ENCODE results near the gene GPR153. TPM values are rescaled to one million over a fixed set of nuclear protein-coding genes. Genes with fewer than 3 reads are reported as not detected.
A peak's percentile ranks its signal among the peaks of the same experiment; 100 is the strongest.
"Not testable (repeated sequence)": the region's sequence is repeated elsewhere in the genome, so short reads cannot be mapped to it uniquely, and the experiment has no call there.

Gene GPR153
- total RNA-seq, result 16.6 TPM
- long read RNA-seq, full-length matches to known transcripts, result 11 of 100 reads
- long read RNA-seq, partial matches to known transcripts, result 21 of 100 reads
- long read RNA-seq, other reads (novel, unspliced or antisense), result 68 of 100 reads

DNA sequence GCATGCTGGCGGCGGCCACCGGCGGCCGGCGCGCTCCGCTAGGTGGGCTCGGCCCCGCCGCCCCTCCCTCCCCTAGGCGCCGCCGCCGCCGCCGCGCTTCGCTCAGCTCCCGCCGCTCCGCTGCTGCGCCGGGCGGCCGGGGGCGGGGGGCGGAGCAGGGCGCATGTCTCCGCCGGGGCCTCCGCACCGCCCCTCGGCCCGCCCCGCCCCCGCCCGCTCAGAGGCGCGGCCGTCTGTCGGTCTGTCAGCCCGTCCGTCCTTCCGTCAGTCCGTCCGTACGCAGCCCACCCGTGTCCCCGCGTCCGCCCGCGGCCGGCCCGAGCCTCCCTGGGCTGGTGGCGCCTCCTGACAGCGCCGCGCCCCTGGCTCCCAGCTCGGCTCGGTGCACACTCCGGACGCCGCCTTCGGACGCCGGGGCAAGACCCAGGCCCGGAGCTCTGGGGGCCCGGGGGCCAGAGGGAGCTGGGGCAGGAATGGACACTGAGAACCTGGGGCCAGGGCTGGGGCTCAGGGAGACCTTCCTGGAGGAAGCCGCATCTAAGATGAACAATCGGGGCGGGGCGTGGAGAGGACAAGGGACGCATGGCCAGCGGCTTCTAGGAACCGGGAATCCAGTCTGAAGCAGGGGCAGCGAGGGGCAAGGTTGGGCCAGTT lies at the start of gene GPR153:
GPR153 (minus strand) TSS at position 138 of the 654 bp plus-strand sequence. CDS start 6,193 bp downstream, outside the sequence.
- TF ChIP-seq CTCF (IDR thresholded peaks at IDR 0.05), result no peak
- no peaks in the 10 kb centered on the region for H3K36me3 ChIP-seq
- ATAC-seq (peak; percentile 38 to 67), DNase-seq (no peak)
- intact Hi-C loops (cut with DNase I), result no loop called here
- peaks cover 24% of the 10 kb centered on the region for H3K27me3 ChIP-seq (ENCODE audit: low read depth)
- H3K9me3 ChIP-seq, result no peaks in the 10 kb centered on the region
- H3K4me3 ChIP-seq, result peak within 1 kb of the TSS; percentile 70
- peak within 1 kb of the TSS; percentile 64 for H3K27ac ChIP-seq
- peaks cover 33% of the 10 kb centered on the region for H3K4me1 ChIP-seq

DNA sequence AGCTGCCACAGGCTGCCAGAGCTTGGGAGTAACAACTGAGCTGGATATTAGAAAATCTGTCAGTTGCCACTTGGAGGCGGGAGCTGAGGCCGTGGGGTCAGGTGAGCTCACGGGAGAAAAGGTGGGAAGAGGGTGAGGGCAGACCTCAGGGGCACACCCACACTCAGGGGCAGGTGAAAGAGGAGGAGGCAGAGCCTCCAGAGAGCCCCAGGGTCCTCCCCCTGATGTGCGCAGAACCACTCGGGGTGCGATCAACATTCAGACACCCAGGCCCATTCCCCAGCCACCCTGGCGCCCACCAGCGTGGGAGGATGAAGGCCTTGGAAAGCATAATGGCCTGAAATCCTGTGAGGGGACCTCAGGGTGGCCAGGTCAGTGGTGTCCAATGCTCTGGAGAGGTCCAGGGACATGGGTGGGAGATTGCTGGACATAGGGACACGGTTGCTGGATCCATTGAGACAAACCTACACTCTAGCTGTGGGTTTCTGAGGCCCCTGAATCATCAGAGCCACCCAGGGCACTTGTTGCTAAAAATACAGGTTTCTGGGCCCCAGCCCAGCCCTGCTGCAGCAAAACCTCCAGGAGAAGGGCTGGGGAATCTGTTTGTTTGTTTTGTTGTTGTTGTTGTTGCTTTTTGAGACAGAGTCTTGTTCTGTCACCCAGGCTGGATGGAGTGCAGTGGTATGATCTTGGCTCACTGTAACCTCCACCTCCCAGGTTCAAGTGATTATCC lies 49.4 kb upstream of the GPR153 start:
- Histone ChIP-seq H3K9me3 (no peaks in the 10 kb centered on the region), H3K27me3 (ENCODE audit: low read depth) (no peaks in the 10 kb centered on the region), H3K27ac (no peak overlapping the region), H3K36me3 (no peaks in the 10 kb centered on the region), H3K4me1 (no peaks in the 10 kb centered on the region), H3K4me3 (no peak overlapping the region)
- no peak for DNase-seq
- intact Hi-C loops (cut with DNase I), result no loop called here
- TF ChIP-seq CTCF (IDR thresholded peaks at IDR 0.05), result no peak
- ATAC-seq, result no peak

DNA sequence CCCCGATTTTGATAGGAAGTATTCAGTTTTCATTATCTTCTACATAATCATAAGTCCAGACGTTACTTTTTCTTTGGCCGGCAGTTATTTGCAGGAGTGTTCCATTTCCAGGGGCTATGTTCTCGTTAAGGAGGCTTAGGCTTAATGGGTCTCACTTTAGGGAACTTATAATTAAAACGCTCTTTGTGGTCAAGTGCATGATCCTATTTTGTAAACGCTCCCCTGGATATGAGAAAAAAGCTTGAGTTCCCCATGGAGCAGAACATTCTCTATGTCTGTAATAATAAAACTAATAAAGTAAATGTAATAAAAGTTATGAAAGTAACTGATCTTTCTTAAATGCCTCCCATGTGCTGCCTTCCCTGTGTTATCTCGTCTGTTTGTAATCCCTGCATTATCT lies 48.7 kb upstream of the GPR153 start:
- ATAC-seq, result no peak
- Histone ChIP-seq H3K27me3 (ENCODE audit: low read depth) (no peaks in the 10 kb centered on the region), H3K27ac (no peak overlapping the region), H3K9me3 (no peaks in the 10 kb centered on the region), H3K4me1 (no peaks in the 10 kb centered on the region), H3K4me3 (no peak overlapping the region), H3K36me3 (no peaks in the 10 kb centered on the region)
- intact Hi-C loops (cut with DNase I), result no loop called here
- no peak for DNase-seq
- TF ChIP-seq CTCF (IDR thresholded peaks at IDR 0.05), result no peak

GRCh38 chr1:6308449-6308848 lies 47.6 kb upstream of the GPR153 start:
- Histone ChIP-seq H3K27ac (no peak overlapping the region), H3K36me3 (no peaks in the 10 kb centered on the region), H3K4me3 (no peak overlapping the region), H3K4me1 (no peaks in the 10 kb centered on the region), H3K9me3 (no peaks in the 10 kb centered on the region), H3K27me3 (ENCODE audit: low read depth) (no peaks in the 10 kb centered on the region)
- DNase-seq (no peak), ATAC-seq (no peak)
- intact Hi-C loops (cut with DNase I), result no loop called here
- TF ChIP-seq CTCF (IDR thresholded peaks at IDR 0.05), result no peak

- intact Hi-C loops (cut with DNase I); H3K27me3 ChIP-seq (ENCODE audit: low read depth); ATAC-seq; H3K36me3 ChIP-seq; DNase-seq; H3K9me3 ChIP-seq; H3K27ac ChIP-seq; H3K4me1 ChIP-seq; H3K4me3 ChIP-seq: not testable (repeated sequence)
Measured at GRCh38 chr1:6307682-6308081, 46.8 kb upstream of the GPR153 start.

DNA sequence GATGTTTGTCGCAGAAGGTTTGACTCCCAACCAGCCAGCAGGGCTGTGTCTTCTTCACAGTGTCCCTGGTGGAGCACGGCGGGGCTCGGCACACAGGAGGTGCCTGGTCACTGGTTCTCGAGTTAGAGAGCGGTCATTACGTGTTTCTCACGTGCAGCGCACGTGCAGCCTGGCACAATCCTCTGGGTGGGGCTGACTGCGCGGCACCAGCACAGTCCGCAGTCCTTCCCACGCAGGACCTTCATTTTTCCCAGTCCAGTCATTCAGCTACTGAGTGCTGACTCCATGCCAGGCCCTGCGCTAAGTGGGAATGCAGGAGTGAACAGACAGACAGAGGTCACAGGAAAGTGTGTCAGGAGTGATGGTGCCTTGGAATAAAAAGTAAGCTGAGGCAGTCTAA lies 46.2 kb upstream of the GPR153 start:
- Histone ChIP-seq H3K36me3 (no peaks in the 10 kb centered on the region), H3K4me1 (no peaks in the 10 kb centered on the region), H3K27ac (no peak overlapping the region), H3K4me3 (no peak overlapping the region), H3K9me3 (no peaks in the 10 kb centered on the region), H3K27me3 (ENCODE audit: low read depth) (no peaks in the 10 kb centered on the region)
- DNase-seq (no peak), ATAC-seq (no peak)
- no peak for TF ChIP-seq CTCF (IDR thresholded peaks at IDR 0.05)
- intact Hi-C loops (cut with DNase I), result no loop called here
